Urinary bladder (tissue), 4 donors: ENCODE measurements around the gene NR4A1. TPM values are rescaled to one million over a fixed set of nuclear protein-coding genes. Genes with fewer than 3 reads are reported as not detected.

Experiments used
- DNase-seq: peaks from one replicate; pipeline ENCODE4 v3.0.0-alpha.2; 2015; ENCODE audit errors: extremely low spot score
- H3K27ac ChIP-seq: one replicate; pipeline ENCODE4 v1.5.1; 2013; ENCODE audit warnings: low read depth, mild to moderate bottlenecking, moderate library complexity
- H3K36me3 ChIP-seq: one replicate; pipeline ENCODE4 v1.6.1; 2013; ENCODE audit warnings: mild to moderate bottlenecking, moderate library complexity; ENCODE audit not compliant: insufficient read depth
- H3K4me1 ChIP-seq: one replicate; pipeline ENCODE4 v1.6.1; 2013; ENCODE audit warnings: mild to moderate bottlenecking, moderate library complexity; ENCODE audit not compliant: insufficient read depth
- H3K4me3 ChIP-seq: one replicate; pipeline ENCODE4 v1.5.1; 2013; ENCODE audit warnings: low read depth, low read length
- WGBS: extraction: QIAGEN DNeasy Blood & Tissue Kit; methylation state at CpG from one replicate; pipeline ENCODE4 v1.1.7; 2013; 5-methylcytosine and 5-hydroxymethylcytosine counted together
- polyA plus RNA-seq: library from polyadenylated mRNA; stranded (reverse); fragments of 200-250 nt; gene quantifications from one replicate; pipeline ENCODE4 v1.2.3, GENCODE V29; 2013
- total RNA-seq: library from RNA; depleted of rRNA; stranded (reverse); fragments of >200 nt; gene quantifications from one replicate; pipeline ENCODE4 v1.2.3, GENCODE V29; 2014
- donor health status: healthy with polysubstance abuse.
- donor health status: healthy.

NR4A1 gene
- total and polyA plus RNA-seq, 2 donors: 18.3 to 307 TPM

- 91% methylated on average over 21 of the region's 21 CpGs for WGBS
- no peaks in the 10 kb centered on the region for H3K36me3 ChIP-seq
- no peak overlapping the region for H3K27ac ChIP-seq
- DNase-seq: no peak
- no peaks in the 10 kb centered on the region for H3K4me1 ChIP-seq
- no peak overlapping the region for H3K4me3 ChIP-seq
Measured at GRCh38 chr12:52054833-52055730, 3.8 kb downstream of the NR4A1 start.

- DNase-seq: no peak
Measured at GRCh38 chr12:52055731-52056711, 4.8 kb downstream of the NR4A1 start.

GRCh38 chr12:52056801-52057637 lies 5.8 kb downstream of the NR4A1 start:
- 77% methylated on average over 23 of the region's 23 CpGs for WGBS

More at GRCh38 chr12:52055731-52056711, 4.8 kb downstream of the NR4A1 start:
- no peaks in the 10 kb centered on the region for H3K4me1 ChIP-seq
- no peaks in the 10 kb centered on the region for H3K36me3 ChIP-seq
- H3K27ac ChIP-seq: no peak overlapping the region
- 88% methylated on average over 27 of the region's 27 CpGs for WGBS
- H3K4me3 ChIP-seq: no peak overlapping the region

GRCh38 chr12:52057638-52058576 lies 6.7 kb downstream of the NR4A1 start:
- no peak overlapping the region for H3K27ac ChIP-seq
- 90% methylated on average over 14 of the region's 14 CpGs for WGBS
- DNase-seq: no peak
- H3K36me3 ChIP-seq: no peaks in the 10 kb centered on the region
- no peaks in the 10 kb centered on the region for H3K4me1 ChIP-seq
- H3K4me3 ChIP-seq: no peak overlapping the region

More at GRCh38 chr12:52056801-52057637, 5.8 kb downstream of the NR4A1 start:
- Histone ChIP-seq H3K4me3 (no peak overlapping the region), H3K4me1 (no peaks in the 10 kb centered on the region), H3K27ac (no peak overlapping the region), H3K36me3 (no peaks in the 10 kb centered on the region)
- no peak for DNase-seq

- H3K27ac ChIP-seq: no peak overlapping the region
- H3K4me1 ChIP-seq: no peaks in the 10 kb centered on the region
- H3K4me3 ChIP-seq: no peak overlapping the region
- H3K36me3 ChIP-seq: no peaks in the 10 kb centered on the region
- no peak for DNase-seq
- 67% methylated on average over 25 of the region's 25 CpGs for WGBS
Measured at GRCh38 chr12:52058631-52059361, 7.6 kb downstream of the NR4A1 start.

- Histone ChIP-seq H3K4me1 (no peaks in the 10 kb centered on the region), H3K36me3 (no peaks in the 10 kb centered on the region), H3K4me3 (no peak overlapping the region), H3K27ac (no peak overlapping the region)
- no peak for DNase-seq
- WGBS: 71% methylated on average over 12 of the region's 12 CpGs
Measured at GRCh38 chr12:52059582-52060497, 8.6 kb downstream of the NR4A1 start.

GRCh38 chr12:52060498-52061177 lies 9.4 kb downstream of the NR4A1 start:
- Histone ChIP-seq H3K4me1 (no peaks in the 10 kb centered on the region), H3K4me3 (no peak overlapping the region), H3K36me3 (no peaks in the 10 kb centered on the region), H3K27ac (no peak overlapping the region)
- DNase-seq: no peak
- 81% methylated on average over 14 of the region's 14 CpGs for WGBS

- no peak overlapping the region for H3K27ac ChIP-seq
- H3K4me1 ChIP-seq: no peaks in the 10 kb centered on the region
- DNase-seq: no peak
- H3K4me3 ChIP-seq: no peak overlapping the region
- WGBS: 72% methylated on average over 12 of the region's 12 CpGs
- H3K36me3 ChIP-seq: no peaks in the 10 kb centered on the region
Measured at GRCh38 chr12:52061470-52062166, 10.4 kb downstream of the NR4A1 start.

GRCh38 chr12:52062167-52063081 lies 11.2 kb downstream of the NR4A1 start:
- no peak for DNase-seq
- Histone ChIP-seq H3K4me3 (no peak overlapping the region), H3K27ac (peak overlapping the region; percentile 27), H3K4me1 (no peaks in the 10 kb centered on the region), H3K36me3 (no peaks in the 10 kb centered on the region)
- WGBS: 72% methylated on average over 6 of the region's 6 CpGs
